SK-N-SH (cell line): ENCODE data around the gene ARFIP1. TPM values are rescaled to one million over a fixed set of nuclear protein-coding genes. Genes with fewer than 3 reads are reported as not detected.

Experiments used
- CTCF ChIA-PET: fragments of 300-600, 350-600 bp; formaldehyde crosslinking; extraction: SDS; loops from one replicate; lab custom pipeline; 2021; lab: Yijun Ruan, JAX
- POLR2A ChIA-PET: fragments of 350-600 bp; sonication (Branson Sonifier 250); formaldehyde crosslinking; extraction: SDS; loops from one replicate; lab custom pipeline; 2020; ENCODE audit warnings: antibody characterized with exemption, inconsistent platforms; lab: Yijun Ruan, JAX
- DNase-seq: peaks from one replicate; pipeline ENCODE4 v3.0.0; 2012
- H2AFZ ChIP-seq: fragments of 200-600 bp; sonication (generic); 2 replicates; pipeline ENCODE4 v1.8.1; 2016; ENCODE audit warnings: antibody characterized with exemption, mild to moderate bottlenecking, low read depth
- H3F3A ChIP-seq: fragments of 200-600 bp; sonication (generic); replicated peaks from 2 replicates; pipeline ENCODE3; 2016; ENCODE audit warnings: antibody characterized with exemption, mild to moderate bottlenecking; ENCODE audit not compliant: insufficient read depth
- H3K27ac ChIP-seq, 2 experiments: fragments of 200-500 bp in 1 of 2; fragments of 200-600 bp in 1 of 2; sonication (Bioruptor generic) in 1 of 2; sonication (generic), shearing (Covaris generic) in 1 of 2; 2 replicates each; pipeline versions ENCODE4 v1.5.1 to v1.6.1; 2014 to 2016; ENCODE audit warnings: low read depth in 2 of 2, inconsistent platforms in 1 of 2, low read length in 1 of 2, mild to moderate bottlenecking in 1 of 2, mixed read lengths in 1 of 2
- H3K27me3 ChIP-seq: fragments of 200-600 bp; sonication (generic), shearing (Covaris generic); 2 replicates; pipeline ENCODE4 v1.6.1; 2016; ENCODE audit warnings: mixed run types; ENCODE audit not compliant: insufficient read depth
- H3K36me3 ChIP-seq, 2 experiments: fragments of 200-500 bp in 1 of 2; fragments of 200-600 bp in 1 of 2; sonication (Bioruptor generic) in 1 of 2; sonication (generic) in 1 of 2; replicated peaks in 1 of 2; 2 replicates each; pipeline versions ENCODE3 to v1.5.1; 2014 to 2016; ENCODE audit warnings: low read length in 1 of 2, mild to moderate bottlenecking in 1 of 2; ENCODE audit not compliant: insufficient read depth in 2 of 2, control insufficient read depth in 1 of 2
- H3K4me1 ChIP-seq, 2 experiments: fragments of 200-500 bp in 1 of 2; fragments of 200-600 bp in 1 of 2; sonication (Bioruptor generic) in 1 of 2; sonication (generic), shearing (Covaris generic) in 1 of 2; 2 replicates each; pipeline versions ENCODE4 v1.5.1 to v1.6.1; 2014 to 2016; ENCODE audit warnings: low read depth in 1 of 2, low read length in 1 of 2, mixed run types in 1 of 2; ENCODE audit not compliant: insufficient read depth in 2 of 2, control insufficient read depth in 1 of 2
- H3K4me2 ChIP-seq: fragments of 200-600 bp; sonication (generic), shearing (Covaris generic); 2 replicates; pipeline ENCODE4 v1.6.1; 2017; ENCODE audit warnings: mixed run types
- H3K4me3 ChIP-seq, 2 experiments: fragments of 200-500 bp in 1 of 2; fragments of 200-600 bp in 1 of 2; sonication (Bioruptor generic) in 1 of 2; sonication (generic), shearing (Covaris generic) in 1 of 2; 2 replicates each; pipeline versions ENCODE4 v1.5.1 to v1.8.1; 2014 to 2016; ENCODE audit warnings: low read depth in 2 of 2, inconsistent platforms in 1 of 2, low read length in 1 of 2, mild to moderate bottlenecking in 1 of 2, mixed read lengths in 1 of 2, moderate library complexity in 1 of 2
- H3K79me2 ChIP-seq: fragments of 200-600 bp; sonication (generic); 2 replicates; pipeline ENCODE4 v1.8.1; 2017; ENCODE audit warnings: mild to moderate bottlenecking; ENCODE audit not compliant: insufficient read depth
- H3K9ac ChIP-seq: fragments of 200-600 bp; sonication (generic); 2 replicates; pipeline ENCODE4 v1.6.1; 2017; ENCODE audit warnings: mixed run types
- H3K9me2 ChIP-seq: fragments of 200-600 bp; sonication (generic); 2 replicates; pipeline ENCODE4 v1.6.1; 2017; ENCODE audit warnings: mixed run types
- H3K9me3 ChIP-seq: fragments of 200-600 bp; sonication (generic); 2 replicates; pipeline ENCODE4 v1.6.1; 2017; ENCODE audit warnings: mixed run types, mild to moderate bottlenecking, moderate library complexity
- H4K20me1 ChIP-seq: fragments of 200-600 bp; sonication (generic); 2 replicates; pipeline ENCODE4 v1.6.1; 2017; ENCODE audit warnings: mild to moderate bottlenecking, mixed run types; ENCODE audit not compliant: insufficient read depth
- CTCF ChIP-seq: fragments of 200-600 bp; sonication (generic); IDR thresholded peaks from 2 replicates; pipeline ENCODE4 v1.6.1; 2017; ENCODE audit warnings: antibody characterized with exemption, mild to moderate bottlenecking, moderate library complexity
- ELF1 ChIP-seq: IDR thresholded peaks from 2 replicates; pipeline ENCODE4 v1.4.0; 2012
- MAX ChIP-seq: IDR thresholded peaks from 2 replicates; pipeline ENCODE4 v1.4.0; 2012; ENCODE audit warnings: low read depth
- MEF2A ChIP-seq: IDR thresholded peaks from 2 replicates; pipeline ENCODE4 v1.4.0; 2012; ENCODE audit warnings: low read depth, borderline replicate concordance
- NFIC ChIP-seq: IDR thresholded peaks from 2 replicates; pipeline ENCODE4 v1.4.0; 2012; ENCODE audit warnings: borderline replicate concordance
- NRF1 ChIP-seq: IDR thresholded peaks from 2 replicates; pipeline ENCODE4 v1.6.1; 2012; ENCODE audit warnings: low read depth, mild to moderate bottlenecking, low read length
- POLR2AphosphoS5 ChIP-seq: IDR thresholded peaks from 2 replicates; pipeline ENCODE4 v1.6.1; 2012; ENCODE audit warnings: low read depth, low read length
- RAD21 ChIP-seq: IDR thresholded peaks from 2 replicates; pipeline ENCODE4 v1.6.1; 2012; ENCODE audit warnings: mild to moderate bottlenecking, low read length
- REST ChIP-seq: IDR thresholded peaks from 2 replicates; pipeline ENCODE4 v1.6.1; 2012; ENCODE audit warnings: mild to moderate bottlenecking, low read depth, low read length, moderate library complexity
- RFX5 ChIP-seq: IDR thresholded peaks from 2 replicates; pipeline ENCODE4 v1.6.1; 2012; ENCODE audit warnings: mild to moderate bottlenecking, improper control_type of control experiment, low read length
- SIN3A ChIP-seq: IDR thresholded peaks from 2 replicates; pipeline ENCODE4 v1.6.1; 2012; ENCODE audit warnings: low read depth, mild to moderate bottlenecking, low read length, moderate library complexity, borderline replicate concordance
- SMC3 ChIP-seq: IDR thresholded peaks from 2 replicates; pipeline ENCODE4 v1.6.1; 2012; ENCODE audit warnings: low read depth, low read length, improper control_type of control experiment
- TAF1 ChIP-seq: IDR thresholded peaks from 2 replicates; pipeline ENCODE4 v1.6.1; 2012; ENCODE audit warnings: low read depth, mild to moderate bottlenecking, low read length, moderate library complexity, borderline replicate concordance
- TCF12 ChIP-seq: IDR thresholded peaks from 2 replicates; pipeline ENCODE4 v1.4.0; 2012
- ZBTB33 ChIP-seq: IDR thresholded peaks from 2 replicates; pipeline ENCODE4 v1.4.0; 2012; ENCODE audit warnings: low read depth, borderline replicate concordance
- WGBS: methylation state at CpG from one replicate; pipeline ENCODE4 v1.1.6; 2017; ENCODE audit warnings: low lambda C conversion rate; 5-methylcytosine and 5-hydroxymethylcytosine counted together
- polyA plus RNA-seq, 3 experiments: library from polyadenylated mRNA; depleted of rRNA; stranded (reverse); fragments of >200 nt; gene quantifications; 2 replicates each; pipeline ENCODE4 v1.2.3, GENCODE V29; 2012
- TF ChIP-seq, protein P1 (sequence below): fragments of 150-350 bp; IDR thresholded peaks from 2 replicates; pipeline ENCODE4 v1.6.1; 2017; ENCODE audit warnings: antibody characterized with exemption, low read length, low read depth, borderline replicate concordance

The ARFIP1 gene
- polyA plus RNA-seq, 1 of the 3 experiments (the other 2 are of a cell fraction): 15.7 TPM

- no peak for TF ChIP-seq CTCF
- no peak for TF ChIP-seq ELF1
- no peak for TF ChIP-seq TAF1
- TF ChIP-seq POLR2AphosphoS5: no peak
- no peak for TF ChIP-seq RAD21
- no peak for TF ChIP-seq SIN3A
- TF ChIP-seq MAX: no peak
- TF ChIP-seq MEF2A: no peak
- TF ChIP-seq SMC3: no peak
- no peak for TF ChIP-seq TCF12
- no peak for TF ChIP-seq RFX5
- TF ChIP-seq NFIC: no peak
- TF ChIP-seq, protein P1, sequence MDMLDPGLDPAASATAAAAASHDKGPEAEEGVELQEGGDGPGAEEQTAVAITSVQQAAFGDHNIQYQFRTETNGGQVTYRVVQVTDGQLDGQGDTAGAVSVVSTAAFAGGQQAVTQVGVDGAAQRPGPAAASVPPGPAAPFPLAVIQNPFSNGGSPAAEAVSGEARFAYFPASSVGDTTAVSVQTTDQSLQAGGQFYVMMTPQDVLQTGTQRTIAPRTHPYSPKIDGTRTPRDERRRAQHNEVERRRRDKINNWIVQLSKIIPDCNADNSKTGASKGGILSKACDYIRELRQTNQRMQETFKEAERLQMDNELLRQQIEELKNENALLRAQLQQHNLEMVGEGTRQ: no peak
- no peak for TF ChIP-seq NRF1
- TF ChIP-seq ZBTB33: no peak
- no peak for TF ChIP-seq REST
- Histone ChIP-seq H3K27me3 (no peaks in the 10 kb centered on the region), H3K4me2 (no peak overlapping the region), H2AFZ (no peak overlapping the region), H4K20me1 (no peaks in the 10 kb centered on the region), H3K27ac (no peak overlapping the region), H3K36me3 (no peaks in the 10 kb centered on the region), H3K9ac (no peak overlapping the region), H3K79me2 (peaks cover 5% of the 10 kb centered on the region; the same call in 1 of the 2 replicates), H3K4me3 (no peak overlapping the region), H3K4me1 (no peaks in the 10 kb centered on the region; a peak in 1 of 4 replicates), H3K9me2 (no peaks in the 10 kb centered on the region), H3K9me3 (peaks cover 6% of the 10 kb centered on the region; the same call in 1 of the 2 replicates), H3F3A (no peaks in the 10 kb centered on the region)
- CTCF ChIA-PET: interaction anchor here (0.9 to 4.0 kb wide), 6 partner anchors 232 to 289 kb away, joined by 3 to 45 read pairs (median 12); no protein-coding TSS in a partner anchor
- WGBS: 99% methylated on average over 3 of the region's 3 CpGs
- POLR2A ChIA-PET: no interaction called here
- DNase-seq: no peak
Observed at GRCh38 chr4:152848508-152848907, 68.8 kb downstream of the ARFIP1 start.
